GM23338 (cell line): ENCODE results near the gene LRRC4. TPM values are rescaled to one million over a fixed set of nuclear protein-coding genes. Genes with fewer than 3 reads are reported as not detected.
A peak's percentile ranks its signal among the peaks of the same experiment; 100 is the strongest.

Source experiments
- ATAC-seq: fragments of 200-7000 bp; cut with Tn5 transposase; 3 replicates; pipeline ENCODE4 v1.9.1; 2020
- DNase-seq: peaks from one replicate; pipeline ENCODE4 v3.0.0-alpha.2; 2015; ENCODE audit warnings: low spot score
- H2AFZ ChIP-seq: fragments of 200-600 bp; sonication (generic); 2 replicates; pipeline ENCODE4 v1.8.0; 2016; ENCODE audit warnings: antibody characterized with exemption, mild to moderate bottlenecking, moderate library complexity
- H3F3A ChIP-seq: fragments of 200-600 bp; sonication (generic); replicated peaks from 2 replicates; pipeline ENCODE4 v1.8.0; 2017; ENCODE audit warnings: antibody characterized with exemption, mixed run types, low read depth
- H3K27ac ChIP-seq: fragments of 200-600 bp; sonication (generic); 2 replicates; pipeline ENCODE4 v1.6.1; 2016; ENCODE audit warnings: low read depth
- H3K27me3 ChIP-seq: fragments of 200-600 bp; sonication (generic); 2 replicates; pipeline ENCODE4 v1.8.0; 2016; ENCODE audit warnings: mild to moderate bottlenecking, mixed run types, moderate library complexity; ENCODE audit not compliant: insufficient read depth
- H3K36me3 ChIP-seq: fragments of 200-600 bp; sonication (generic); 2 replicates; pipeline ENCODE4 v1.8.0; 2016; ENCODE audit warnings: mild to moderate bottlenecking; ENCODE audit not compliant: insufficient read depth
- H3K4me1 ChIP-seq: fragments of 200-600 bp; sonication (generic); 2 replicates; pipeline ENCODE4 v1.8.0; 2016; ENCODE audit warnings: mild to moderate bottlenecking, moderate library complexity; ENCODE audit not compliant: insufficient read depth
- H3K4me2 ChIP-seq: fragments of 200-600 bp; sonication (generic); 2 replicates; pipeline ENCODE4 v1.7.1; 2017; ENCODE audit warnings: mixed run types
- H3K4me3 ChIP-seq: fragments of 200-600 bp; sonication (generic); 2 replicates; pipeline ENCODE4 v1.6.1; 2016; ENCODE audit warnings: mixed run types
- H3K79me2 ChIP-seq: fragments of 200-600 bp; sonication (generic); replicated peaks from 2 replicates; pipeline ENCODE4 v1.8.0; 2017; ENCODE audit warnings: mild to moderate bottlenecking; ENCODE audit not compliant: insufficient read depth
- H3K9me2 ChIP-seq: fragments of 200-600 bp; sonication (generic); 2 replicates; pipeline ENCODE4 v1.8.0; 2017; ENCODE audit not compliant: insufficient read depth
- H4K20me1 ChIP-seq: fragments of 200-600 bp; sonication (generic); replicated peaks from 2 replicates; pipeline ENCODE4 v1.8.0; 2017; ENCODE audit warnings: mild to moderate bottlenecking; ENCODE audit not compliant: insufficient read depth
- H3K27ac Mint-ChIP-seq: 2 replicates; pipeline ENCODE4 v1.8.0; 2020; ENCODE audit warnings: inconsistent platforms, mild to moderate bottlenecking, moderate library complexity, mixed read lengths
- H3K27me3 Mint-ChIP-seq: 3 replicates; pipeline ENCODE4 v1.8.0; 2022; ENCODE audit warnings: low read depth, mild to moderate bottlenecking, moderate library complexity, mixed read lengths, inconsistent platforms; ENCODE audit not compliant: insufficient read depth, poor library complexity
- H3K36me3 Mint-ChIP-seq: 3 replicates; pipeline ENCODE4 v1.8.0; 2021; ENCODE audit warnings: low read depth, mild to moderate bottlenecking, inconsistent platforms, moderate library complexity, mixed read lengths
- H3K4me1 Mint-ChIP-seq: 3 replicates; pipeline ENCODE4 v1.8.0; 2020; ENCODE audit warnings: mild to moderate bottlenecking, inconsistent platforms, mixed read lengths
- H3K4me3 Mint-ChIP-seq: 3 replicates; pipeline ENCODE4 v1.8.0; 2021; ENCODE audit warnings: moderate library complexity, mild to moderate bottlenecking, inconsistent platforms, mixed read lengths
- H3K9me3 Mint-ChIP-seq: 3 replicates; pipeline ENCODE4 v1.8.0; 2020; ENCODE audit warnings: moderate library complexity, mild to moderate bottlenecking, inconsistent platforms, mixed read lengths
- CREB1 ChIP-seq: fragments of 250-450 bp; sonication (Bioruptor Pico); IDR thresholded peaks from 2 replicates; pipeline ENCODE4 v1.5.0; 2020; ENCODE audit warnings: low read depth, mild to moderate bottlenecking, moderate library complexity
- CTCF ChIP-seq, 2 experiments: fragments of 200-600 bp in 1 of 2; sonication (generic) in 1 of 2; conservative IDR thresholded peaks; 2 replicates each; pipeline versions ENCODE4 v1.5.1 to v1.6.1; 2016 to 2017; ENCODE audit warnings: antibody characterized with exemption in 2 of 2, low read depth in 2 of 2, mild to moderate bottlenecking in 2 of 2, moderate library complexity in 1 of 2
- ETS1 ChIP-seq: IDR thresholded peaks from 2 replicates; pipeline ENCODE4 v1.6.1; 2016; ENCODE audit warnings: antibody characterized with exemption
- EZH2 ChIP-seq: fragments of 200-600 bp; sonication (generic); IDR thresholded peaks from one replicate; pipeline ENCODE4 v1.8.0; 2017; ENCODE audit warnings: antibody characterized with exemption, mild to moderate bottlenecking, low read depth; ENCODE audit not compliant: unreplicated experiment
- EZH2phosphoT487 ChIP-seq: fragments of 200-600 bp; sonication (generic); IDR thresholded peaks from one replicate; pipeline ENCODE4 v1.8.1; 2018; ENCODE audit warnings: antibody characterized with exemption; ENCODE audit not compliant: unreplicated experiment
- JUNB ChIP-seq: IDR thresholded peaks from one replicate; pipeline ENCODE4 v1.6.1; 2016; ENCODE audit warnings: antibody characterized with exemption; ENCODE audit not compliant: unreplicated experiment
- POLR2AphosphoS5 ChIP-seq: IDR thresholded peaks from 2 replicates; pipeline ENCODE4 v1.6.1; 2016; ENCODE audit warnings: antibody characterized with exemption, low read depth
- ZNF114 ChIP-seq: fragments of 250-450 bp; sonication (Bioruptor Pico); IDR thresholded peaks from 2 replicates; pipeline ENCODE4 v1.5.0; 2020; ENCODE audit warnings: mild to moderate bottlenecking, moderate library complexity
- ZNF331 ChIP-seq: fragments of 250-450 bp; sonication (Bioruptor Pico); IDR thresholded peaks from 2 replicates; pipeline ENCODE4 v1.5.0; 2020; ENCODE audit warnings: low read depth, mild to moderate bottlenecking, moderate library complexity
- polyA plus RNA-seq: library from polyadenylated mRNA; unstranded; fragments of >200 nt; fragmentation: Nextera tagmentation; extraction: Ambion mirVana; gene quantifications from 2 replicates; pipeline ENCODE4 v1.2.1, GENCODE V29; 2016
- total RNA-seq: library from RNA; depleted of rRNA; stranded (reverse); fragments of >200 nt; shearing (Covaris generic); gene quantifications from 2 replicates; pipeline ENCODE4 v1.2.3, GENCODE V29; 2014

Gene LRRC4
- total and polyA plus RNA-seq, 2 experiments from 2014 or later, result 1.9 to 5.2 TPM

- H3K79me2 ChIP-seq, result no peaks in the 10 kb centered on the region
- no peak overlapping the region for H3K4me3 ChIP-seq
- no peaks in the 10 kb centered on the region for H3K36me3 Mint-ChIP-seq
- no peak overlapping the region for H3K27ac ChIP-seq
- peak; percentile 66 for ATAC-seq
- no peaks in the 10 kb centered on the region; the same call in 1 of the 2 replicates for H3K4me1 ChIP-seq
- no peaks in the 10 kb centered on the region for H3K9me3 Mint-ChIP-seq
- peak; percentile 26 for DNase-seq
- TF ChIP-seq EZH2, result no peak
- no peak for TF ChIP-seq JUNB
- TF ChIP-seq CTCF (conservative IDR thresholded peaks at IDR 0.05; ENCODE audit: low read depth in 2 of 2), result peak; percentile 14 to 34; a peak in 1 of 4 replicates
- H3K27ac Mint-ChIP-seq, result no peak overlapping the region
- no peak overlapping the region for H2AFZ ChIP-seq
- H3K4me3 Mint-ChIP-seq, result no peak overlapping the region
- no peaks in the 10 kb centered on the region for H3K9me2 ChIP-seq
- H3K27me3 ChIP-seq, result no peaks in the 10 kb centered on the region
- H3K4me2 ChIP-seq, result no peak overlapping the region
- H3K27me3 Mint-ChIP-seq, result no peaks in the 10 kb centered on the region
- no peaks in the 10 kb centered on the region for H3K36me3 ChIP-seq
- peaks cover 8% of the 10 kb centered on the region for H3K4me1 Mint-ChIP-seq
- peaks cover 19% of the 10 kb centered on the region for H4K20me1 ChIP-seq
- H3F3A ChIP-seq, result no peaks in the 10 kb centered on the region
Measured at GRCh38 chr7:128053991-128054390, 22.8 kb upstream of the LRRC4 start.

DNA sequence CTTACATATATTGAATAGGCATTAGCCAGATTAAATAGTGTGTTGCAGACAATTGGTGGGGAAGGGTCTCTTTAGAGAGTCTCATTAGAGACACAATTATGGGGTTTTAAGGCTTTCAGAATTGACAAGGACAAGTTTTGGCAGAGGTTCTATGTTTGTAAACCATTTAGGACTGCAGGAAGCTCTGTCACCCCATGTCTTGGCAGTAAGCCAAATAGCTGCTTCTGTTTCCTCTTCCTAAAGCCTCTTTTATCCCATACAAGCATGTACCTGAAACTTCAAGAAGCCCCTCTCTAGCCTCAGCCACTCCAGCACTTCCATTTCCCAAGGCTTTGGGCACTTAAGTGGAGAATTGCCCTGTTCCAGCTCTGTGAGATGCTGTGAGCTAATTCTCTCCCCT lies 21.8 kb upstream of the LRRC4 start:
- H3K27me3 Mint-ChIP-seq, result no peaks in the 10 kb centered on the region
- Histone ChIP-seq H3F3A (no peaks in the 10 kb centered on the region), H2AFZ (no peak overlapping the region), H3K4me1 (no peaks in the 10 kb centered on the region; the same call in 1 of the 2 replicates), H3K27ac (no peak overlapping the region), H4K20me1 (peaks cover 17% of the 10 kb centered on the region; the same call in 1 of the 2 replicates), H3K9me2 (no peaks in the 10 kb centered on the region), H3K79me2 (no peaks in the 10 kb centered on the region), H3K4me2 (no peak overlapping the region), H3K27me3 (no peaks in the 10 kb centered on the region), H3K36me3 (no peaks in the 10 kb centered on the region), H3K4me3 (no peak overlapping the region)
- H3K36me3 Mint-ChIP-seq, result no peaks in the 10 kb centered on the region
- H3K27ac Mint-ChIP-seq, result no peak overlapping the region
- H3K4me1 Mint-ChIP-seq, result peaks cover 3% of the 10 kb centered on the region
- no peak overlapping the region for H3K4me3 Mint-ChIP-seq
- DNase-seq, result no peak
- ATAC-seq, result no peak
- TF ChIP-seq ZNF331 (no peak), POLR2AphosphoS5 (no peak), CTCF (conservative IDR thresholded peaks at IDR 0.05; ENCODE audit: low read depth in 2 of 2) (no peak), ZNF114 (CRISPR knock-in tag) (no peak), CREB1 (CRISPR knock-in tag) (no peak), EZH2phosphoT487 (no peak), ETS1 (no peak)
- H3K9me3 Mint-ChIP-seq, result no peaks in the 10 kb centered on the region
